Measurements from ENCODE around the gene ADGRF4. TPM values are rescaled to one million over a fixed set of nuclear protein-coding genes. Genes with fewer than 3 reads are reported as not detected.

Gene ADGRF4
- total and polyA plus RNA-seq, 9 of the 15 experiments (the other 6 are each of a cell fraction or from before 2014, with no cell fraction given), result not detected

- TF ChIP-seq ZBTB40 (IDR thresholded peaks at IDR 0.05), result peak; percentile 66
- no peak for TF ChIP-seq ZBTB40 (CRISPR knock-in tag; IDR thresholded peaks at IDR 0.05)
Observed at GRCh38 chr6:47709160-47709559, 10.8 kb downstream of the ADGRF4 start (continued).

Data from K562 (cell line).